Measurements from ENCODE around the gene SPATS2L.

GRCh38 chr2:200347301-200347700 lies 40.8 kb downstream of the SPATS2L start:
- TF ChIP-seq EZH2 (IDR thresholded peaks at IDR 0.05) (no peak), CTCF (IDR thresholded peaks at IDR 0.05) (no peak)
